ENCODE data around the gene CFAP20DC. TPM values are rescaled to one million over a fixed set of nuclear protein-coding genes. Genes with fewer than 3 reads are reported as not detected.

CFAP20DC gene
- total and polyA plus RNA-seq, 2 experiments from 2014 or later, result 7.4 to 11.4 TPM

- TF ChIP-seq EZH2 (IDR thresholded peaks at IDR 0.05; ENCODE audit: low read depth, unreplicated experiment) (no peak), CREB1 (CRISPR knock-in tag; IDR thresholded peaks at IDR 0.05; ENCODE audit: low read depth) (no peak), JUNB (IDR thresholded peaks at IDR 0.05; ENCODE audit: unreplicated experiment) (no peak), REST (IDR thresholded peaks at IDR 0.05; ENCODE audit: unreplicated experiment) (no peak), ZNF331 (CRISPR knock-in tag; IDR thresholded peaks at IDR 0.05; ENCODE audit: low read depth) (no peak), ETS1 (IDR thresholded peaks at IDR 0.05) (no peak), STAT1 (IDR thresholded peaks at IDR 0.05; ENCODE audit: unreplicated experiment) (no peak), CTCF (conservative IDR thresholded peaks at IDR 0.05; ENCODE audit: low read depth in 2 of 2) (no peak), EZH2phosphoT487 (IDR thresholded peaks at IDR 0.05; ENCODE audit: unreplicated experiment) (no peak), POLR2AphosphoS5 (IDR thresholded peaks at IDR 0.05; ENCODE audit: low read depth) (no peak), ZNF114 (CRISPR knock-in tag; IDR thresholded peaks at IDR 0.05) (no peak), ZNF462 (CRISPR knock-in tag; IDR thresholded peaks at IDR 0.05) (no peak), NANOG (IDR thresholded peaks at IDR 0.05; ENCODE audit: borderline replicate concordance) (no peak)
- peaks cover 9% of the 10 kb centered on the region for H3K4me1 Mint-ChIP-seq
- H3K27me3 Mint-ChIP-seq (ENCODE audit: insufficient read depth, low read depth, poor library complexity), result peaks cover 2% of the 10 kb centered on the region
- Histone ChIP-seq H3K79me2 (replicated peaks; ENCODE audit: insufficient read depth) (no peaks in the 10 kb centered on the region), H3K4me2 (no peak overlapping the region), H3K4me3 (no peak overlapping the region), H3K9me2 (ENCODE audit: insufficient read depth) (no peaks in the 10 kb centered on the region), H3K27ac (ENCODE audit: low read depth) (no peak overlapping the region), H3K36me3 (ENCODE audit: insufficient read depth) (no peaks in the 10 kb centered on the region), H4K20me1 (replicated peaks; ENCODE audit: insufficient read depth) (no peaks in the 10 kb centered on the region), H3K4me1 (ENCODE audit: insufficient read depth) (0 out of 2 replicates have a peak, but pooled peaks cover 7% of the 10 kb centered on the region), H2AFZ (no peak overlapping the region), H3K27me3 (ENCODE audit: insufficient read depth) (no peaks in the 10 kb centered on the region), H3F3A (replicated peaks; ENCODE audit: low read depth) (no peaks in the 10 kb centered on the region)
- no peaks in the 10 kb centered on the region for H3K9me3 Mint-ChIP-seq
- ATAC-seq, result no peak
- H3K4me3 Mint-ChIP-seq, result no peak overlapping the region
- DNase-seq (ENCODE audit: low spot score), result no peak
- no peaks in the 10 kb centered on the region for H3K36me3 Mint-ChIP-seq (ENCODE audit: low read depth)
- no peak overlapping the region for H3K27ac Mint-ChIP-seq
Observed at GRCh38 chr3:59072681-59073080, 22.9 kb upstream of the CFAP20DC start.
